HUES64 (cell line): ENCODE data around the gene MCM9.

Experiments
- H3K27ac ChIP-seq: 2 replicates; pipeline ENCODE4 v1.7.0; 2013; ENCODE audit warnings: low read depth, low read length, inconsistent platforms
- H3K27me3 ChIP-seq: 2 replicates; pipeline ENCODE4 v1.6.1; 2013; ENCODE audit warnings: mild to moderate bottlenecking, low read length; ENCODE audit not compliant: insufficient read depth
- H3K36me3 ChIP-seq: 2 replicates; pipeline ENCODE4 v1.6.1; 2013; ENCODE audit warnings: mild to moderate bottlenecking, low read length; ENCODE audit not compliant: insufficient read depth
- H3K4me1 ChIP-seq: 2 replicates; pipeline ENCODE4 v1.6.1; 2013; ENCODE audit warnings: mild to moderate bottlenecking, low read length, moderate library complexity; ENCODE audit not compliant: insufficient read depth
- H3K4me3 ChIP-seq: 2 replicates; pipeline ENCODE4 v1.5.1; 2013; ENCODE audit warnings: mild to moderate bottlenecking, low read length, moderate library complexity
- H3K9ac ChIP-seq: 2 replicates; pipeline ENCODE4 v1.6.1; 2013; ENCODE audit warnings: mild to moderate bottlenecking, low read depth, low read length
- H3K9me3 ChIP-seq: 2 replicates; pipeline ENCODE4 v1.6.1; 2013; ENCODE audit warnings: low read depth, low read length; ENCODE audit not compliant: insufficient read depth
- WGBS: fragments of 150-250, 120-280 bp; methylation state at CpG from one replicate; pipeline ENCODE4 v1.1.7; 2013; ENCODE audit warnings: missing lambda C conversion rate; 5-methylcytosine and 5-hydroxymethylcytosine counted together

MCM9 gene

GRCh38 chr6:118893064-118893806 is 41.7 kb downstream of the MCM9 start:
- Histone ChIP-seq H3K9ac (peak overlapping the region; percentile 85), H3K4me1 (peaks cover 26% of the 10 kb centered on the region), H3K4me3 (peak overlapping the region; percentile 93), H3K36me3 (peaks cover 9% of the 10 kb centered on the region; the same call in 1 of the 2 replicates), H3K9me3 (no peaks in the 10 kb centered on the region), H3K27me3 (no peaks in the 10 kb centered on the region), H3K27ac (peak overlapping the region; percentile 70)
- 17% methylated on average over 18 of the region's 18 CpGs for WGBS

GRCh38 chr6:118892355-118892991 is 42.5 kb downstream of the MCM9 start:
- Histone ChIP-seq H3K27ac (no peak overlapping the region; the same call in 1 of the 2 replicates), H3K4me3 (peak overlapping the region; percentile 93), H3K9me3 (no peaks in the 10 kb centered on the region), H3K9ac (peak overlapping the region; percentile 85; the same call in 1 of the 2 replicates), H3K27me3 (no peaks in the 10 kb centered on the region), H3K4me1 (peaks cover 19% of the 10 kb centered on the region), H3K36me3 (peaks cover 2% of the 10 kb centered on the region; the same call in 1 of the 2 replicates)
- WGBS: 75% methylated on average over 6 of the region's 6 CpGs

- 94% methylated on average over 5 of the region's 5 CpGs for WGBS
- Histone ChIP-seq H3K9me3 (no peaks in the 10 kb centered on the region), H3K27me3 (no peaks in the 10 kb centered on the region), H3K4me1 (peaks cover 12% of the 10 kb centered on the region), H3K9ac (no peak overlapping the region), H3K4me3 (no peak overlapping the region), H3K27ac (no peak overlapping the region), H3K36me3 (no peaks in the 10 kb centered on the region)
Measured at GRCh38 chr6:118890997-118891790, 43.8 kb downstream of the MCM9 start.

- Histone ChIP-seq H3K27me3 (no peaks in the 10 kb centered on the region), H3K9ac (no peak overlapping the region), H3K4me3 (no peak overlapping the region), H3K27ac (no peak overlapping the region), H3K9me3 (no peaks in the 10 kb centered on the region), H3K36me3 (no peaks in the 10 kb centered on the region), H3K4me1 (peaks cover 8% of the 10 kb centered on the region; the same call in 1 of the 2 replicates)
- WGBS: 93% methylated on average over 4 of the region's 4 CpGs
Measured at GRCh38 chr6:118889163-118889562, 45.8 kb downstream of the MCM9 start.

DNA sequence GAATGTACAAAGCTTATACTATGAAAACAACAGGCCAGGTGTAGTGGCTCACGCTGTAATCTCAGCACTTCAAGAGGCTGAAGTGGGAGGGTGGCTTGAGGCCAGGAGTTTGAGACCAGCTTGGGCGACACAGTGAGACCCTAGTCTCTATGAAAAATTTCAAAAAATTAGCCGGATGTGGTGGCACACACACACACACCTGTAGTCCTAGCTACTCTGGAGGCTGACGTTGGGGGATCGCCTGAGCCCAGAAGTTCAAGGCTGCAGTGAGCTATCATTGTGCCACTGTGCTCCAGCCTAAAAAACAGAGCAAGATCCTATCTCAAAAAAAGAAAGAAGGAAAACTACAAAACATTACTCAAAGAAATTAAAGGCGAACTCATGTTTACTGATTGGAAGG is 48.3 kb downstream of the MCM9 start:
- H3K27ac ChIP-seq: no peak overlapping the region
- H3K9ac ChIP-seq: no peak overlapping the region
- peaks cover 9% of the 10 kb centered on the region; the same call in 1 of the 2 replicates for H3K4me1 ChIP-seq
- no peak overlapping the region for H3K4me3 ChIP-seq
- H3K9me3 ChIP-seq: no peaks in the 10 kb centered on the region
- 94% methylated on average over 5 of the region's 6 CpGs for WGBS
- H3K27me3 ChIP-seq: no peaks in the 10 kb centered on the region
- no peaks in the 10 kb centered on the region for H3K36me3 ChIP-seq

DNA sequence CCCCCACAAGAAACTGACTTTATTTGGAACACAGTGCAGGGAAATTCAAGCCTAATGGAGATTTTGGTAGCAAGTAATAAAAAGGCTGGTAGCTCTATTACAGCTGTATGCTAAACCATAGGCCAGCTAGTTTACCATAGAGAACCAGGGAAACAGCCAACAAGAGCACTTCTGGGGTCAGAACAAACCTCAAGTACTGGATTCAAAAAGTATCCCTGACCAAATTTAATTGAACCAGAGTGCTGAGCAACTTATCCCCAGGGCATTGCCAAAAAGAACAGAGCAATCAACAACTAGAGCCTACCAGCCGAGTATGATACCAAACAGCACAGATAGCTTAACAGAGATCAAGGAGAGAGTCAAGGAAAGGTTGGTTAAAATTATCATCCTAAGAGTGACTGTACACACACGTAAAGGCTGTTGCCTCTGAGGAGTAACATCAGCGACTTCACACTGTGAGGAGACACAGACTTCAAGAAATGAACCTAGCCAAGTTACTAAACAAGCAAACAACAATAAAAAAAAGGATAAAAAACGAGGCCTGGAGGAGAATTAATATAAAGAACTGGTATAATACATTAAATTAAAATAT is 52.5 kb downstream of the MCM9 start:
- Histone ChIP-seq H3K4me3 (no peak overlapping the region), H3K4me1 (peaks cover 17% of the 10 kb centered on the region), H3K9ac (no peak overlapping the region), H3K9me3 (no peaks in the 10 kb centered on the region), H3K36me3 (no peaks in the 10 kb centered on the region), H3K27ac (no peak overlapping the region), H3K27me3 (no peaks in the 10 kb centered on the region)
- 68% methylated on average over 3 of the region's 4 CpGs for WGBS

DNA sequence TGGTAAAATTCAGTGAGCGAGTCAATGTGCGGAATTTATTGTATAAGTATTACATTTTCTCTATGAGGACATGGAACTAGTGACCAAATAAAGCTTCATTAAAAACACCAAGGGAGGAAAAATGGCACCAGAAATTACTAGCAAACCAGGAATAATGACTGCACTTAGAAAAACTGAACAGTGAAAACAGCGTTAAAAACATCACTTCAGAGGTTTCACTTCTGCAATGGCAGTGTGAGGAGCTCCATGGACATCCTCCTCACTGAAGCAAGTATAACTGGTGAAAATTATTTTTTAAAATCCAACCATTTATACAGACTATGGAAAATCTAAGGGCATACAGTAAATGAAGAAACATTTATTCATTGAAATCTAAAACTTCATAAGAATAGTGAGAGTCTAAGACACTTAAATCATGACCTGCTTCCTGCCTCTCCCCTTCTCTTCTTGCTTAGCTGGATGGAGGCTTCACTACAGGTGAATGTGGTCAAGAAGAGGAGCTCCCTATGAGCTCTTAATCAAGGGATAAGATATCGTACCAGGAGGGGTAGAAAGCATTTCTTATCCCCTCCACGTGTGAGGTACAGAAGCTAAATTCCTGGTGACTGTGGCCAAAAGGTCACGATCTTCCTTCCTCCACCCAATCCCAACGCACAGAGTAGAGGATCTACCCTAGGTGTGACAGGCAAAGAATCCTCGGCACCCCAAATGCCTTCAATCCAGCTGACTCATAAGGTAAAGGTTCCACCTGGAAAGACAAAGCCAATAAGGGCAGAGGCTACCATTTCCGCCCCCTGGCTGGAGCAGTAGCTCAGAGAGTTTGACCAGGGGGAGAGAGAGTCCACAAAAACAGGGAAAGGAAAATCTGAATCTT is 53.3 kb downstream of the MCM9 start:
- Histone ChIP-seq H3K27me3 (no peaks in the 10 kb centered on the region), H3K4me3 (no peak overlapping the region), H3K9me3 (no peaks in the 10 kb centered on the region), H3K27ac (no peak overlapping the region), H3K9ac (no peak overlapping the region), H3K36me3 (no peaks in the 10 kb centered on the region), H3K4me1 (peaks cover 17% of the 10 kb centered on the region)
- WGBS: 90% methylated on average over 7 of the region's 9 CpGs

- H3K27me3 ChIP-seq: no peaks in the 10 kb centered on the region
- H3K4me3 ChIP-seq: no peak overlapping the region
- H3K9me3 ChIP-seq: no peaks in the 10 kb centered on the region
- peaks cover 17% of the 10 kb centered on the region for H3K4me1 ChIP-seq
- WGBS: no CpG with 5 or more reads among the region's 2 CpGs
- H3K9ac ChIP-seq: no peak overlapping the region
- H3K36me3 ChIP-seq: no peaks in the 10 kb centered on the region
- H3K27ac ChIP-seq: no peak overlapping the region
Measured at GRCh38 chr6:118877806-118878205, 57.2 kb downstream of the MCM9 start.

DNA sequence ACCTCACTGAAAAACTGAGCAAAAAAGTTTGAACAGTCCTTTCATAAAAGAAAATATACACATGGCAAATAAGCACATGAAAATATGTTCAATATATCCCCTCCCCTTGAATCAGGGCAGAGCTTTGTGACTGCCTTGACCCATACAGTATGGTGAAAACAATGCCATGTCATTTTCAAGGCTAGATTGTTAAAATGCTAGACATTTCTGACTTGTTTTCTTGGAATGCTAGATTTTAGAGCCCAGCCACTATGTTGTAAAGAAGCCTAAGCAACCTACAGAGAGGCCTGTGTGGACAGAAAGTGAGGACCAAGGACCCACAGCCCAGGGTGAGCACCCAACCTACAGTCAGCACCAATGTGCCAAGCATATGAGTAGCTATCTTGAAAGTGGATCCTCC is 58.1 kb downstream of the MCM9 start:
- Histone ChIP-seq H3K27ac (no peak overlapping the region), H3K27me3 (no peaks in the 10 kb centered on the region), H3K9ac (no peak overlapping the region), H3K9me3 (no peaks in the 10 kb centered on the region), H3K4me3 (no peak overlapping the region), H3K36me3 (no peaks in the 10 kb centered on the region), H3K4me1 (peaks cover 9% of the 10 kb centered on the region)

GRCh38 chr6:118876198-118876597 is 58.8 kb downstream of the MCM9 start:
- H3K4me1 ChIP-seq: peaks cover 5% of the 10 kb centered on the region
- WGBS: 85% methylated on average over 1 of the region's 1 CpG
- no peaks in the 10 kb centered on the region for H3K9me3 ChIP-seq
- H3K4me3 ChIP-seq: no peak overlapping the region
- H3K36me3 ChIP-seq: no peaks in the 10 kb centered on the region
- H3K9ac ChIP-seq: no peak overlapping the region
- H3K27ac ChIP-seq: no peak overlapping the region
- H3K27me3 ChIP-seq: no peaks in the 10 kb centered on the region
